GM18873 (cell line): ENCODE measurements around the gene ULBP1.
"Not testable (repeated sequence)": the region's sequence is repeated elsewhere in the genome, so short reads cannot be mapped to it uniquely, and the experiment has no call there.

Experiments used
- ATAC-seq: cut with Tn5 transposase; IDR thresholded peaks from one replicate; pipeline ENCODE4 v1.9.1; 2021; ENCODE audit warnings: mild to moderate bottlenecking, moderate library complexity, moderate number of reproducible peaks; ENCODE audit not compliant: unreplicated experiment, low FRiP score

The ULBP1 gene

DNA sequence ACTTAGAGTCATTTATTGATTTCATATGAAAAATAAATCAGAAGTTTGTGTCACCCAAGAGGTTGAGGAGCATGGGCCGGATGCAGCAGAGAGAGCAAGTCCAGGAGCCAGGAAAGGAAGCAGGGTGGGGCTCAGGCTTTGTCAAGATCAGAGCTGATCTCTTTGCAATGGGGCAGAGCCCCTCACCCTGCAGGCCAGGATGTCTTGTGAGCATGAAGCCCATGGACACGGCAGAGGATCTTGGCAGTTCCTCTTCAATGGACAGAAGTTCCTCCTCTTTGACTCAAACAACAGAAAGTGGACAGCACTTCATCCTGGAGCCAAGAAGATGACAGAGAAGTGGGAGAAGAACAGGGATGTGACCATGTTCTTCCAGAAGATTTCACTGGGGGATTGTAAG, 5.2 kb downstream of the ULBP1 start:
- ATAC-seq = not testable (repeated sequence)

DNA sequence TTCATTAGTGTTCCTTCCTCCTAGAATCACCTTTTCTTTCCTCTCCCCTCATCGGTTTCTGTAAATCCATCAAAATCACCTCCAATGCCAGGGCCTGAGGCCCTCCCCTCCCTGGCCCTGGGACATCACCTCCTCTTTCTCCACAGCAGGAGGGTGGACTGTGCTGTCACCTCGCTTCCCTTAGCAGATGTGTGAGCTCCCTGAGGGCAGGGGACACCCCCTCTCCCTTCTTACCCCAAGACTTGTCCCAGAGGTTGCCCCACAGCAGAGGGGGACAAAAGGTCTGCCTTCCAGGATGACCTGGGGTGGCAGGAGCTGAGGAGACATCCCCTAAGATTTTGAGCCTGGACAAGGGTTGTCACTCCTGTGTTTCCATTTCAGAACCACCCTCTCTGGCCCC, 5.9 kb downstream of the ULBP1 start:
- ATAC-seq = no peak

- not testable (repeated sequence) for ATAC-seq
Observed at GRCh38 chr6:149974394-149974793, 10.7 kb downstream of the ULBP1 start.

DNA sequence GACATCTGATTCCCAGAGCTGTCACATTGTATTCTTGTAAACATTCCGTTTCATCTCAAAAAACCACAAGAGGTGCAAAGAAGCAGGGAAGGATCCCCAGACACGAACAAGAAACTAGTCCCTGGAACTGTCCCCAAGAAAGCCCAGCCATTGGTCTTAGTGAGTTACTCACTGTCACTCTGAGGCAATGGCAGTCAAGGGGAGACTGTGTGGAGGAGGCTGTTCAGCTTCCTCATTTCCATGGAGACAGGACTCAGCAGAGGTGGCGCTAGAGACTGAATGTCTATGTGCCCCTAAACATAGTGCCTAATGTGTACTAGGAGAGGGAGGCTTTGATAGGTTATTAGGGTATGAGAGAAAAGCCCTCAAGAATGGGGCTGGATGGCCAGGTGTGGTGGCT, 11.1 kb downstream of the ULBP1 start:
- ATAC-seq = no peak

GRCh38 chr6:149975400-149975799, 11.7 kb downstream of the ULBP1 start:
- no peak for ATAC-seq

DNA sequence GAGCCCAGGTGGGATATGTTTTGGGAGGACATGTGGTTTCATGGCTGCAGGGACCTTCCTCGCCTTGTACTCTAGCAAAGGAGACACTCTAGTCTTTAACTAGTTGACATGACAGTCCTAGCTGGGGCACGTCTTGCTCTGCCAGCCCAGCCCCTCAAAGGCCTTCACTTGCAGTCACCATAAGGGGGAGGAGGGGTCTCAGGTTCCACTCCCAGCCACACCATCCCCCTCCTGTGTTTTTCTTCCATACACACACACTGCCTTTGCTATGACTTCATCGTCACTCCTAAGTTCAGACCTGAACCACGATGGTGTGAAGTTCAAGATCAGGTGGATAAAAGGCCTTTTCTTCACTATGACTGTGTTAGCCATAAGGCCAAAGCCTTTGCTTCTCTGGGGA, 13.5 kb downstream of the ULBP1 start:
- no peak for ATAC-seq

- ATAC-seq = no peak
Observed at GRCh38 chr6:149978610-149979009, 14.9 kb downstream of the ULBP1 start.

GRCh38 chr6:149979293-149979692, 15.6 kb downstream of the ULBP1 start:
- no peak for ATAC-seq

DNA sequence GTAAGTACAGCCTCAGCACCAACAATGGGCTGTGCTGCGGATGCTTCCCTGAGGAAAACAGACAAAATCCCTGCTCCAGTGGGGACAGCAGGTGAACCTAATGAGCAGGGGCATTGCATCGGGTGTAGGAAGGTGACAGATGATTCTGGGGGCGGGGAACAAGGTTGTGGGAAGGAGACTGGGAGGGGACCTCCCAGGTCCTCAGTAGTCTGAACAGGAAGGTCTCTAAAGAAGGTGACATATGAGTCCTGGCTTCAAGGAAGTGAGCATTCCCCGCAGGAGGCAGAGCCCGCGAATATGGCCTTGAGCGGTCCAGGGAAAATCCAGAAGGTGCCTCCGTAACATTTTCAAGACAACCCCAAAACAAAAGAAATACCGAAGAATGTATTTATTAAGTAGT, 19.4 kb downstream of the ULBP1 start:
- ATAC-seq = no peak

DNA sequence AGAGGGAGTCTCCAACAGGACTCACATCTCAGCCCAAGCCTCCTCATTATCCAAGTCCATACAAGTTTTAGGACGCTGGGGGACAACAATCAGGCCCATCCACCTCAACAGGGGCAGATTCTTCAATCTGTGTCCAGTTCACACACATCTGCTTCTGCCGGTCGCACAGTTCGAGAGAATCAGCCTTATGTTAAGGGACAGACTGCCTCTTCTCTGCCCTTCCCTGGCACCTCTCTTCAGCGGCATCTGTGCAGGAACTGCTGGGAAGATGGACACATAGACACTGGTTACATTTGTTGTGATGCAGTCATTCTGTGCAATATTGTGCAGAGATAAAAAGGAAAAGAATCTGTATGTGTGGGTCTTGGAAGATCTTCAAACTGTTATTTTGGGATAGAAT, 21.0 kb downstream of the ULBP1 start:
- no peak for ATAC-seq

- ATAC-seq = no peak
Observed at GRCh38 chr6:149985481-149985937, 21.8 kb downstream of the ULBP1 start.

GRCh38 chr6:149987602-149988107, 23.9 kb downstream of the ULBP1 start:
- ATAC-seq = no peak

DNA sequence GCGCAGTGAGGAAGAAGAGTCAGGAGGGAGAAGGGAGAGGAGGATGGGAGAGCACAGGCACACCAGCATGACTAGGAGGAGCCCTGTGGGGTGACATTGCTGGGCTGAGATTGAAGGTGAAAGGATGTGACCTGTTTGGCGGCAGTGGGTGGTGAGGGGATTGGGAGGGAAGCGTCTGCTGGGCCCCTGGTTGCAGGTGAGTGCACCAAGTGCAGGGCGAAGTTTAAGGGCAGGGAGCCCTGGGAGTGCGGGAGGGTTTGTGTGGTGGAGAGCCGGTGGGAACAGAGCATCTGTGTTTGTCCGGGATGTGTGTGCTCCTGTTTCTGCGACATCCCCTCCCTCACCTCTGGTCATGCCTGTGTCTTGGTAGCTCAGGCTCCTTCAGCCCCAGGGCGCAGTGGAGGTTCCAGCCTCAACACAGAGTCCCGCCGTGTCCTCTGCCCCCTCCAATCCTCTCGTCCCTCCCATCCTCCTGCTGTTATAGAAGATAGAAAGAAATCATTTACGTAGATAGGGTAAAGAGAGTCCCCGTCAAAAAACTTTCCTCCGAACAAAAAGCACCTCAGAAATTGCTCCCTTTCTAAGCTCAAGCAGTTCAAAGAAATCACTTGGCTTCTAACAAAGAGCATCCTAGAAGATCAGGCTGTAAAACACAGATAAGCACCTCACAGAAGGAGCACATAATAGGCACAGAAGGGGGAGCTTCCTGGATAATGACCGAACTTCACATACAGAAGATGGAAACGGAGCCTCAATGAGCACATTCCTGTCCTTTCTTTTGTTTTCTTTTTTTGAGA, 25.0 kb downstream of the ULBP1 start:
- ATAC-seq = no peak

DNA sequence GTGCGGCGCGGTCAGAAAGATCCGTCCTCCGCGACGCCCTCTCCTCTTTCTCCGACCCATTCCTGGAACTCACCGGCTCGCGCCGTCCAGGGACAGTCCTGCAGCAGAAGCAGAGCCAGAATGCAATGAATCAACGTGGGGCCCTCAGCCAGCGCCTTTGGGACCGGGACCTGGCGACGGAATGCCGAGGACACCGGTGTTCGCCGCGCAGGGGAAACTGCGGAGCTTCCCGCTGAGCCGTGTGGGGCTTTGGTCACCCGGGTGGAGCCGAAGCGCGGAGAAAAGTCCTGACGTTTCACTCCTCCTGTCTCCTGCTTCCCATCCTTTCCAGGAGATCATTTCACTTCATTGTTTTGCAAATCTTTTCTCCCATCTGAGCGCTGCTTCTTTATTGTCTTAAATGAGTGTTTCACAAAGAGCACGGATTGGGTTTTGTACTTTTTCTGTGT, 26.5 kb downstream of the ULBP1 start:
- ATAC-seq = no peak

GRCh38 chr6:149990661-149991471, 27.1 kb downstream of the ULBP1 start:
- no peak for ATAC-seq

GRCh38 chr6:149991472-149991795, 27.7 kb downstream of the ULBP1 start:
- not testable (repeated sequence) for ATAC-seq

DNA sequence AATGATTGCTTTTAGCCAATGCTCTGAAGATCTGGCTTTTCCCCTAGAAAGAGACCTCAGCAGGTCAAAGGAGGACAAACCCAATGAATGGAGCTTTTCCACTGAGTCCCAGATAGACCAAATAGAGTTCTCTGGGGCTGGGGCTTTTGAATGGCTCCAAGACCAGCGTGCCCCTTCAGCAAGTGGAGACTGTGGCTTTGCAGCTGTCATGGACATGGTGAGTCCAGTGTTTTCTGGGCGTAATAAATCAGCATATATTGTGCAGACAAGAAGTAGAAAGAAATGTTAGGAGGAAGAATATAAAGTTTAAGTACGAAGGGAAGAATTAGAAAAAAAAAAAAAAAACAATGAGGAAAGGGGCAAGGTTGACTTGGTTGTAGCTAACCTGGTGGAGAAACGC, 28.1 kb downstream of the ULBP1 start:
- ATAC-seq = no peak

- no peak for ATAC-seq
Observed at GRCh38 chr6:149995235-149995750, 31.6 kb downstream of the ULBP1 start.

- ATAC-seq = no peak
Observed at GRCh38 chr6:149995971-149996370, 32.2 kb downstream of the ULBP1 start.

GRCh38 chr6:149999636-150000035, 35.9 kb downstream of the ULBP1 start:
- ATAC-seq = no peak

GRCh38 chr6:150001295-150002008, 37.7 kb downstream of the ULBP1 start:
- peak; percentile 53 for ATAC-seq
